ENCODE data around the gene GIMAP6. TPM values are rescaled to one million over a fixed set of nuclear protein-coding genes. Genes with fewer than 3 reads are reported as not detected.

The GIMAP6 gene
- 0.11 and 0.25 TPM in 2 replicates for total RNA-seq

DNA sequence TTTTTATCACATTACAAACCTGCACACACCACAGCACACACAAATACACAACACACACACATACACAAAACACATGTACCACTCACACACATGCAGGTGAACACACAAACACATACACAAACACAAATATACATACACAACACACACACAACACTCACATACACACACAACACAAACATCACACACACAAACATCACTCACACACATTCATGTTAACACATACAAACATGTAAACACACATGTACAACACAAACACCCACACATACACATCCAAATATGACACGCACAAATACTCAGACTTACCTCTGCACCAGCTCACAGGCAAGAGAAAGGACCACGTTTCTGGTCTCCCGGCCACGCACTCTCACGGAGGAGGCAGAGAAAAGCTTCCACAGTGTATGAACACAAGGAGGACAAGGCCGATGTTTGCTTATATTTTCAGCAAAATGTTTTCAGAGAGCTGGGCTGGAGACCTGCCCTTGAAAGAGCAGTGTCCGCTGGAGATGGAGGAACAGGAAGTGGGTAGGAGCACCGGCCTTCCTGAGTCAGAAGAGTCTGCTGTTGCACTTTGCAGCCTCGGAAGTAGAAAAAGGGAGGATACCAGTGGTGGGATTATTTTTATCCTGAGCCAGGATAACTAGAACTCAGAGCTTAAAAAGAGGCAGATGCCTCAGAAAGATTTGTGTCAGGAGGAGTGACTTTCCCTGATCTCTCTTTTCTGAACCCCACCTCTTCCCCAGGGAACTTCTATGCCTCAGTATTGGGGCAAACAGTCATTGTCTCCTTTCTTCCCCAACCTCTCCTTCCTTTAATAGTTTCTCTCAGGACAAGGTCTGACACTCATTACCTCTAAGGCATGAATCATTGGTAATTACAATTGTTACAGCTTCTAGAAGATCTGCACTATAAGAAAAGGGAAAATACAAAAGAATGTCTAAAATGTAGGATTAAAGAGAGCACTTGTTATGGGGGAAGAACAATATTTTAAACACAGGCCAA lies at the start of gene GIMAP6:
Gene GIMAP6, minus strand, starts transcription at position 520 of the 999 bp plus-strand sequence. CDS start 2,243 bp downstream, outside the sequence.

Other genes starting within 250 kb of the GIMAP6 start
- under 0.01 and 0.12 TPM in 2 replicates for gene GIMAP8, start 181.8 kb downstream of the GIMAP6 start, total RNA-seq
- 0.11 TPM in 1 of 2 replicates, not detected in the other for gene GIMAP7, start 117.5 kb downstream of the GIMAP6 start, total RNA-seq
- 0.44 and 0.50 TPM in 2 replicates for gene GIMAP4, start 65.0 kb downstream of the GIMAP6 start, total RNA-seq
- gene GIMAP2, start 53.3 kb upstream of the GIMAP6 start, total RNA-seq, result 0.44 and 2.9 TPM in 2 replicates
- under 0.01 and 0.12 TPM in 2 replicates for gene GIMAP1, start 84.2 kb upstream of the GIMAP6 start, total RNA-seq
- gene GIMAP5, start 105.0 kb upstream of the GIMAP6 start, total RNA-seq, result under 0.01 TPM in 1 of 2 replicates, not detected in the other
- 0.12 TPM in 1 of 2 replicates, not detected in the other for gene TMEM176B, start 168.0 kb upstream of the GIMAP6 start, total RNA-seq
- gene TMEM176A, start 168.4 kb upstream of the GIMAP6 start, total RNA-seq, result 0.22 TPM in 1 of 2 replicates, not detected in the other
- gene AOC1, start 220.1 kb upstream of the GIMAP6 start, total RNA-seq, result not detected in 2 replicates